SK-N-SH (cell line): ENCODE data around the gene PAPPA2. TPM values are rescaled to one million over a fixed set of nuclear protein-coding genes. Genes with fewer than 3 reads are reported as not detected.

Experiments
- CTCF ChIA-PET: fragments of 300-600, 350-600 bp; formaldehyde crosslinking; extraction: SDS; loops from one replicate; lab custom pipeline; 2021; lab: Yijun Ruan, JAX
- POLR2A ChIA-PET: fragments of 350-600 bp; sonication (Branson Sonifier 250); formaldehyde crosslinking; extraction: SDS; loops from one replicate; lab custom pipeline; 2020; ENCODE audit warnings: antibody characterized with exemption, inconsistent platforms; lab: Yijun Ruan, JAX
- DNase-seq: peaks from one replicate; pipeline ENCODE4 v3.0.0; 2012
- H2AFZ ChIP-seq: fragments of 200-600 bp; sonication (generic); 2 replicates; pipeline ENCODE4 v1.8.1; 2016; ENCODE audit warnings: antibody characterized with exemption, mild to moderate bottlenecking, low read depth
- H3F3A ChIP-seq: fragments of 200-600 bp; sonication (generic); replicated peaks from 2 replicates; pipeline ENCODE3; 2016; ENCODE audit warnings: antibody characterized with exemption, mild to moderate bottlenecking; ENCODE audit not compliant: insufficient read depth
- H3K27ac ChIP-seq, 2 experiments: fragments of 200-500 bp in 1 of 2; fragments of 200-600 bp in 1 of 2; sonication (Bioruptor generic) in 1 of 2; sonication (generic), shearing (Covaris generic) in 1 of 2; 2 replicates each; pipeline versions ENCODE4 v1.5.1 to v1.6.1; 2014 to 2016; ENCODE audit warnings: low read depth in 2 of 2, inconsistent platforms in 1 of 2, low read length in 1 of 2, mild to moderate bottlenecking in 1 of 2, mixed read lengths in 1 of 2
- H3K27me3 ChIP-seq: fragments of 200-600 bp; sonication (generic), shearing (Covaris generic); 2 replicates; pipeline ENCODE4 v1.6.1; 2016; ENCODE audit warnings: mixed run types; ENCODE audit not compliant: insufficient read depth
- H3K36me3 ChIP-seq, 2 experiments: fragments of 200-500 bp in 1 of 2; fragments of 200-600 bp in 1 of 2; sonication (Bioruptor generic) in 1 of 2; sonication (generic) in 1 of 2; replicated peaks in 1 of 2; 2 replicates each; pipeline versions ENCODE3 to v1.5.1; 2014 to 2016; ENCODE audit warnings: low read length in 1 of 2, mild to moderate bottlenecking in 1 of 2; ENCODE audit not compliant: insufficient read depth in 2 of 2, control insufficient read depth in 1 of 2
- H3K4me1 ChIP-seq, 2 experiments: fragments of 200-500 bp in 1 of 2; fragments of 200-600 bp in 1 of 2; sonication (Bioruptor generic) in 1 of 2; sonication (generic), shearing (Covaris generic) in 1 of 2; 2 replicates each; pipeline versions ENCODE4 v1.5.1 to v1.6.1; 2014 to 2016; ENCODE audit warnings: low read depth in 1 of 2, low read length in 1 of 2, mixed run types in 1 of 2; ENCODE audit not compliant: insufficient read depth in 2 of 2, control insufficient read depth in 1 of 2
- H3K4me2 ChIP-seq: fragments of 200-600 bp; sonication (generic), shearing (Covaris generic); 2 replicates; pipeline ENCODE4 v1.6.1; 2017; ENCODE audit warnings: mixed run types
- H3K4me3 ChIP-seq, 2 experiments: fragments of 200-500 bp in 1 of 2; fragments of 200-600 bp in 1 of 2; sonication (Bioruptor generic) in 1 of 2; sonication (generic), shearing (Covaris generic) in 1 of 2; 2 replicates each; pipeline versions ENCODE4 v1.5.1 to v1.8.1; 2014 to 2016; ENCODE audit warnings: low read depth in 2 of 2, inconsistent platforms in 1 of 2, low read length in 1 of 2, mild to moderate bottlenecking in 1 of 2, mixed read lengths in 1 of 2, moderate library complexity in 1 of 2
- H3K79me2 ChIP-seq: fragments of 200-600 bp; sonication (generic); 2 replicates; pipeline ENCODE4 v1.8.1; 2017; ENCODE audit warnings: mild to moderate bottlenecking; ENCODE audit not compliant: insufficient read depth
- H3K9ac ChIP-seq: fragments of 200-600 bp; sonication (generic); 2 replicates; pipeline ENCODE4 v1.6.1; 2017; ENCODE audit warnings: mixed run types
- H3K9me2 ChIP-seq: fragments of 200-600 bp; sonication (generic); 2 replicates; pipeline ENCODE4 v1.6.1; 2017; ENCODE audit warnings: mixed run types
- H3K9me3 ChIP-seq: fragments of 200-600 bp; sonication (generic); 2 replicates; pipeline ENCODE4 v1.6.1; 2017; ENCODE audit warnings: mixed run types, mild to moderate bottlenecking, moderate library complexity
- H4K20me1 ChIP-seq: fragments of 200-600 bp; sonication (generic); 2 replicates; pipeline ENCODE4 v1.6.1; 2017; ENCODE audit warnings: mild to moderate bottlenecking, mixed run types; ENCODE audit not compliant: insufficient read depth
- CHD2 ChIP-seq: fragments of 150-350 bp; IDR thresholded peaks from 2 replicates; pipeline ENCODE4 v1.6.1; 2018; ENCODE audit warnings: low read length; ENCODE audit not compliant: partially characterized antibody
- EZH2phosphoT487 ChIP-seq: fragments of 200-600 bp; sonication (generic); IDR thresholded peaks from 2 replicates; pipeline ENCODE4 v1.6.1; 2017; ENCODE audit warnings: low read depth, mixed run types, mild to moderate bottlenecking, antibody characterized with exemption, moderate library complexity, borderline replicate concordance
- FOXM1 ChIP-seq: IDR thresholded peaks from 2 replicates; pipeline ENCODE4 v1.4.0; 2012; ENCODE audit warnings: low read depth, mild to moderate bottlenecking
- GATA2 ChIP-seq: sonication (generic); formaldehyde crosslinking; IDR thresholded peaks from 2 replicates; pipeline ENCODE4 v1.5.0; 2020; ENCODE audit warnings: mild to moderate bottlenecking, missing genetic modification reagents
- MAX ChIP-seq: IDR thresholded peaks from 2 replicates; pipeline ENCODE4 v1.4.0; 2012; ENCODE audit warnings: low read depth
- NRF1 ChIP-seq: IDR thresholded peaks from 2 replicates; pipeline ENCODE4 v1.6.1; 2012; ENCODE audit warnings: low read depth, mild to moderate bottlenecking, low read length
- PBX3 ChIP-seq: IDR thresholded peaks from 2 replicates; pipeline ENCODE4; 2012
- RAD21 ChIP-seq: IDR thresholded peaks from 2 replicates; pipeline ENCODE4 v1.6.1; 2012; ENCODE audit warnings: mild to moderate bottlenecking, low read length
- REST ChIP-seq: IDR thresholded peaks from 2 replicates; pipeline ENCODE4 v1.6.1; 2012; ENCODE audit warnings: mild to moderate bottlenecking, low read depth, low read length, moderate library complexity
- RFX5 ChIP-seq: IDR thresholded peaks from 2 replicates; pipeline ENCODE4 v1.6.1; 2012; ENCODE audit warnings: mild to moderate bottlenecking, improper control_type of control experiment, low read length
- TAF1 ChIP-seq: IDR thresholded peaks from 2 replicates; pipeline ENCODE4 v1.6.1; 2012; ENCODE audit warnings: low read depth, mild to moderate bottlenecking, low read length, moderate library complexity, borderline replicate concordance
- ZBTB33 ChIP-seq: IDR thresholded peaks from 2 replicates; pipeline ENCODE4 v1.4.0; 2012; ENCODE audit warnings: low read depth, borderline replicate concordance
- WGBS: methylation state at CpG from one replicate; pipeline ENCODE4 v1.1.6; 2017; ENCODE audit warnings: low lambda C conversion rate; 5-methylcytosine and 5-hydroxymethylcytosine counted together
- polyA plus RNA-seq, 3 experiments: library from polyadenylated mRNA; depleted of rRNA; stranded (reverse); fragments of >200 nt; gene quantifications; 2 replicates each; pipeline ENCODE4 v1.2.3, GENCODE V29; 2012

Gene PAPPA2
- polyA plus RNA-seq, 1 of the 3 experiments (the other 2 are of a cell fraction): 0.02 TPM

GRCh38 chr1:176543360-176544129 lies 80.6 kb downstream of the PAPPA2 start (continued):
- TF ChIP-seq REST: no peak
- no peak for TF ChIP-seq ZBTB33
- TF ChIP-seq RFX5: no peak
- no peak for TF ChIP-seq FOXM1
- no peak for TF ChIP-seq PBX3

- H2AFZ ChIP-seq: no peak overlapping the region
- no peaks in the 10 kb centered on the region for H3K9me3 ChIP-seq
- H3F3A ChIP-seq: no peaks in the 10 kb centered on the region
- no peak overlapping the region for H3K9ac ChIP-seq
- no peaks in the 10 kb centered on the region for H3K27me3 ChIP-seq
- H4K20me1 ChIP-seq: no peaks in the 10 kb centered on the region
- no peak for DNase-seq
- H3K4me2 ChIP-seq: no peak overlapping the region
- 41% methylated on average over 4 of the region's 4 CpGs for WGBS
- ChIA-PET CTCF (interaction anchor here (1.4 to 1.8 kb wide), 2 partner anchors 15 to 18 kb away, joined by 3 to 6 read pairs; no protein-coding TSS in a partner anchor), POLR2A (no interaction called here)
- TF ChIP-seq GATA2 (CRISPR knock-in tag): no peak
- TF ChIP-seq NRF1: no peak
- no peak for TF ChIP-seq EZH2phosphoT487
- no peak for TF ChIP-seq MAX
- no peak for TF ChIP-seq TAF1
- no peak for TF ChIP-seq CHD2
- no peak for TF ChIP-seq RAD21
- no peaks in the 10 kb centered on the region for H3K79me2 ChIP-seq
- H3K27ac ChIP-seq: no peak overlapping the region
- H3K36me3 ChIP-seq: no peaks in the 10 kb centered on the region
- H3K9me2 ChIP-seq: no peaks in the 10 kb centered on the region
- H3K4me3 ChIP-seq: no peak overlapping the region
- no peaks in the 10 kb centered on the region for H3K4me1 ChIP-seq
Measured at GRCh38 chr1:176545034-176545639, 82.2 kb downstream of the PAPPA2 start.
